ENCODE data around the gene VPS54.

The VPS54 gene

GRCh38 chr2:63899639-63900038 lies 119.6 kb downstream of the VPS54 start:
- TF ChIP-seq CTCF (IDR thresholded peaks at IDR 0.05): no peak

GRCh38 chr2:63898839-63899238 lies 120.4 kb downstream of the VPS54 start:
- no peaks in the 10 kb centered on the region for H3K4me1 ChIP-seq (ENCODE audit: control insufficient read depth in 1 of 2, insufficient read depth in 1 of 2, low read depth in 1 of 2, low read length in 1 of 2)
- H3K4me3 ChIP-seq (ENCODE audit: low read depth in 1 of 2, low read length in 1 of 2): no peak overlapping the region
- no peak for TF ChIP-seq CTCF (IDR thresholded peaks at IDR 0.05)
- no peaks in the 10 kb centered on the region for H3K27me3 ChIP-seq
- no peaks in the 10 kb centered on the region for H3K9me3 ChIP-seq
- peaks cover 61% of the 10 kb centered on the region for H3K36me3 ChIP-seq
- H3K27ac ChIP-seq: no peak overlapping the region

More at GRCh38 chr2:63899639-63900038, 119.6 kb downstream of the VPS54 start:
- Histone ChIP-seq H3K4me3 (ENCODE audit: low read depth in 1 of 2, low read length in 1 of 2) (no peak overlapping the region), H3K9me3 (no peaks in the 10 kb centered on the region), H3K27me3 (no peaks in the 10 kb centered on the region), H3K36me3 (peaks cover 55% of the 10 kb centered on the region), H3K4me1 (ENCODE audit: control insufficient read depth in 1 of 2, insufficient read depth in 1 of 2, low read depth in 1 of 2, low read length in 1 of 2) (no peaks in the 10 kb centered on the region), H3K27ac (no peak overlapping the region)

GRCh38 chr2:63894167-63894566 lies 125.1 kb downstream of the VPS54 start:
- no peak for TF ChIP-seq CTCF (IDR thresholded peaks at IDR 0.05)
- Histone ChIP-seq H3K9me3 (no peaks in the 10 kb centered on the region), H3K27me3 (no peaks in the 10 kb centered on the region), H3K4me3 (ENCODE audit: low read depth in 1 of 2, low read length in 1 of 2) (no peak overlapping the region), H3K27ac (no peak overlapping the region), H3K36me3 (peaks cover 83% of the 10 kb centered on the region), H3K4me1 (ENCODE audit: control insufficient read depth in 1 of 2, insufficient read depth in 1 of 2, low read depth in 1 of 2, low read length in 1 of 2) (no peaks in the 10 kb centered on the region)

GRCh38 chr2:63893163-63893562 lies 126.1 kb downstream of the VPS54 start:
- peaks cover 84% of the 10 kb centered on the region for H3K36me3 ChIP-seq
- no peak overlapping the region for H3K4me3 ChIP-seq (ENCODE audit: low read depth in 1 of 2, low read length in 1 of 2)
- no peak overlapping the region for H3K27ac ChIP-seq
- no peaks in the 10 kb centered on the region for H3K9me3 ChIP-seq
- no peaks in the 10 kb centered on the region for H3K27me3 ChIP-seq
- no peak for TF ChIP-seq CTCF (IDR thresholded peaks at IDR 0.05)
- no peaks in the 10 kb centered on the region for H3K4me1 ChIP-seq (ENCODE audit: control insufficient read depth in 1 of 2, insufficient read depth in 1 of 2, low read depth in 1 of 2, low read length in 1 of 2)

GRCh38 chr2:63891488-63892030 lies 127.7 kb downstream of the VPS54 start:
- TF ChIP-seq CTCF (IDR thresholded peaks at IDR 0.05): no peak
- Histone ChIP-seq H3K36me3 (peaks cover 85% of the 10 kb centered on the region), H3K27me3 (no peaks in the 10 kb centered on the region), H3K4me3 (ENCODE audit: low read depth in 1 of 2, low read length in 1 of 2) (no peak overlapping the region), H3K27ac (no peak overlapping the region), H3K9me3 (no peaks in the 10 kb centered on the region), H3K4me1 (ENCODE audit: control insufficient read depth in 1 of 2, insufficient read depth in 1 of 2, low read depth in 1 of 2, low read length in 1 of 2) (no peaks in the 10 kb centered on the region)

- Histone ChIP-seq H3K27ac (no peak overlapping the region), H3K4me3 (ENCODE audit: low read depth in 1 of 2, low read length in 1 of 2) (no peak overlapping the region), H3K4me1 (ENCODE audit: control insufficient read depth in 1 of 2, insufficient read depth in 1 of 2, low read depth in 1 of 2, low read length in 1 of 2) (no peaks in the 10 kb centered on the region), H3K36me3 (peaks cover 87% of the 10 kb centered on the region), H3K27me3 (no peaks in the 10 kb centered on the region), H3K9me3 (no peaks in the 10 kb centered on the region)
- no peak for TF ChIP-seq CTCF (IDR thresholded peaks at IDR 0.05)
These were observed 128.6 kb downstream of the VPS54 start for GRCh38 chr2:63890678-63891077.

Measured in neutrophil (primary cell).